ENCODE data around the gene CSNK2A1. TPM values are rescaled to one million over a fixed set of nuclear protein-coding genes. Genes with fewer than 3 reads are reported as not detected.

CSNK2A1 gene
- total and polyA plus RNA-seq, 11 donors, result 30.3 to 136 (median 119) TPM

DNA sequence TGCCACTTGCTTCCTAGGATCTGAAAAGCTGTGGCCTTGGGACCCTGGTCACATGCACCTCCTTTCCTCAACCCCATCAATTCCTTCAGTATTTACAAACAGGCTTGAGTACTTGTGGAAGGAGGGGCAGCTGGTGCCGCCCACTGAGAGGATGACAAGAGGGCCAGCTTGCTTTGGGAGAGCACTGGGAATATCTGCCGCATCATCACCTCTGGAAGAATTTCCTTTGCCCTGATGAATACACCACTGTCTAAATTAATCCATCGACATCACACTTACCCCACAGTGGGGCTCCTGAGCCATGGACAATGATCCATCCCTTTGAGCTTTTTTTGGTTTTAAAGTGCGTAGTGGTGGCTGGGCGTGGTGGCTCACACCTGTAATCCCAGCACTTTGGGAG lies 107.1 kb downstream of the CSNK2A1 start:
- Histone ChIP-seq H3K27me3 (no peaks in the 10 kb centered on the region), H3K36me3 (peaks cover 6 to 92% (median 81%) of the 10 kb centered on the region in 9 donors), H3K27ac (no peak overlapping the region), H3K4me1 (peaks cover 0 to 43% (median 14%) of the 10 kb centered on the region in 12 donors), H3K4me3 (no peak overlapping the region), H3K9me3 (no peaks in the 10 kb centered on the region)
- no peak for TF ChIP-seq POLR2A (IDR thresholded peaks at IDR 0.05)
- TF ChIP-seq, protein P1, sequence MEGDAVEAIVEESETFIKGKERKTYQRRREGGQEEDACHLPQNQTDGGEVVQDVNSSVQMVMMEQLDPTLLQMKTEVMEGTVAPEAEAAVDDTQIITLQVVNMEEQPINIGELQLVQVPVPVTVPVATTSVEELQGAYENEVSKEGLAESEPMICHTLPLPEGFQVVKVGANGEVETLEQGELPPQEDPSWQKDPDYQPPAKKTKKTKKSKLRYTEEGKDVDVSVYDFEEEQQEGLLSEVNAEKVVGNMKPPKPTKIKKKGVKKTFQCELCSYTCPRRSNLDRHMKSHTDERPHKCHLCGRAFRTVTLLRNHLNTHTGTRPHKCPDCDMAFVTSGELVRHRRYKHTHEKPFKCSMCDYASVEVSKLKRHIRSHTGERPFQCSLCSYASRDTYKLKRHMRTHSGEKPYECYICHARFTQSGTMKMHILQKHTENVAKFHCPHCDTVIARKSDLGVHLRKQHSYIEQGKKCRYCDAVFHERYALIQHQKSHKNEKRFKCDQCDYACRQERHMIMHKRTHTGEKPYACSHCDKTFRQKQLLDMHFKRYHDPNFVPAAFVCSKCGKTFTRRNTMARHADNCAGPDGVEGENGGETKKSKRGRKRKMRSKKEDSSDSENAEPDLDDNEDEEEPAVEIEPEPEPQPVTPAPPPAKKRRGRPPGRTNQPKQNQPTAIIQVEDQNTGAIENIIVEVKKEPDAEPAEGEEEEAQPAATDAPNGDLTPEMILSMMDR (IDR thresholded peaks at IDR 0.05), result no peak
- intact Hi-C loops (cut with DNase I), result no loop called here
- WGBS, 4 donors, result 91 to 98% (median 97%) methylated on average over 5 of the region's 5 CpGs
- no peak for DNase-seq
- ATAC-seq, result no peak

DNA sequence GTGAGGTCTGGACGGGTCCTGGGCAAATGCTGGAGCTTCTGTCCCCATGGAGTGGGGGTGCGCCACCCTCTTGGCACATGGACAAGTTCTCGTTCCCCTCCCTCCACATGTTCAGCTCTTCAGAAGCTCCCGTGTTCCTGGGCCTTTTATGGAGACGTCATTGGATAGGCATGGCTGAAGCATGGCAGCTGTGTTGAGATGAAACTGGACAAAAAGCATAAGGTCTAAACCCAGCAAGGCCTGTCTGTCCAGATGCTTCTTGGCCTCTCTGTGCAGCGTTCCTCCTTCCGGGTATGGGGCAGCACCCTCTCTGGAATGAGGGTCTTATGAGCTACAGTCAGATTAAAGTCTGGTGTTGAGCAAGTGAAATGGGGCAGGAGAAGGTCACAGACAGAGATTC lies 108.0 kb downstream of the CSNK2A1 start:
- intact Hi-C loops (cut with DNase I), result no loop called here
- H3K4me3 ChIP-seq, result no peak overlapping the region
- WGBS, 4 donors, result 77 to 78% (median 77%) methylated on average over 7 of the region's 7 CpGs
- no peaks in the 10 kb centered on the region for H3K27me3 ChIP-seq
- ATAC-seq (no peak), DNase-seq (no peak)
- TF ChIP-seq, protein P1 (IDR thresholded peaks at IDR 0.05), result no peak
- no peak for TF ChIP-seq POLR2A (IDR thresholded peaks at IDR 0.05)
- no peaks in the 10 kb centered on the region for H3K9me3 ChIP-seq
- H3K27ac ChIP-seq, result no peak overlapping the region
- H3K4me1 ChIP-seq, result peaks cover 0 to 43% (median 14%) of the 10 kb centered on the region in 12 donors
- peaks cover 6 to 92% (median 81%) of the 10 kb centered on the region in 9 donors for H3K36me3 ChIP-seq

DNA sequence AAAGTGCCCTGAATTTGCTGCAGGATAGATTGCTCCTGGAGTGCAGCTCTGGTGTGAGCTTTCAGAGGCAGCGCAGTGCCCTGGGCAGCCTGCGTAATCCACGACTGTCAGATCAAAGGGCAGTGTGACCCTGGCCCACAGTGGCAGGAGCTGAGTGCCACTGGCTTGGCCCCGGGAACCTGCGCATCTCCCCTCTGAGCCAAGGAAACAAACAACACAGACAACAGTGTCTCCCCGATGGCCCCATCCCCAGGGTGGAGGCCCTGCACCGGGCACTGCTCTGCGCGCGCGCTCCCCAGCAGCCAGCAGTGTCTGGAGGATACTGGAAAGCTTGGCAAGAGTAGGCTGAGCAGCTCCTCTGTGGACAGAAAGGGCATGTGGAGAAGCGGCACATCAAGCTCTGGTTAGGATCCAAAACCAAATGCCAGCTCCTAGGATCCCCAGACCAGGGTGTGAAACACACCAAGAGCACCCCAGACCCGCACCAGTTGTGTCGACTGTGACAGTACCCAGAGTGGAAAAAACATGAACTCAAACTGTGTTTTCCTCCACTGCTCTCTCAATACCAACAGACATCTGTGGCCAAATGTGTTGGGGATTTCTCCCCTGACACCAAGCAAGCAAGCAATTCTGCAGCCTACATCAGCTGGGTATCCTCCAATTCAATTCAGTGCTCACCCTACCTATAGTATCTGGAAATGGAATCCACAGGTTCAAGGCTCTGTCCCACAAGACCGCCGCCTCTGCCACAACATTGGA lies 108.8 kb downstream of the CSNK2A1 start:
- TF ChIP-seq POLR2A (IDR thresholded peaks at IDR 0.05), result no peak
- TF ChIP-seq, protein P1 (IDR thresholded peaks at IDR 0.05), result no peak
- H3K4me1 ChIP-seq, result peaks cover 0 to 39% (median 14%) of the 10 kb centered on the region in 12 donors
- H3K9me3 ChIP-seq, result no peaks in the 10 kb centered on the region
- 88 to 93% (median 90%) methylated on average over 13 to 16 of the region's 16 CpGs for WGBS, 4 donors
- no peak for DNase-seq
- no peaks in the 10 kb centered on the region for H3K27me3 ChIP-seq
- H3K36me3 ChIP-seq, result peaks cover 6 to 92% (median 81%) of the 10 kb centered on the region in 9 donors
- H3K4me3 ChIP-seq, result no peak overlapping the region
- intact Hi-C loops (cut with DNase I), result loop anchor here in 2 of 10 donors (5.0 kb wide), 2 partner anchors 42 to 83 kb away; no protein-coding TSS in a partner anchor
- no peak overlapping the region for H3K27ac ChIP-seq
- ATAC-seq, result no peak

DNA sequence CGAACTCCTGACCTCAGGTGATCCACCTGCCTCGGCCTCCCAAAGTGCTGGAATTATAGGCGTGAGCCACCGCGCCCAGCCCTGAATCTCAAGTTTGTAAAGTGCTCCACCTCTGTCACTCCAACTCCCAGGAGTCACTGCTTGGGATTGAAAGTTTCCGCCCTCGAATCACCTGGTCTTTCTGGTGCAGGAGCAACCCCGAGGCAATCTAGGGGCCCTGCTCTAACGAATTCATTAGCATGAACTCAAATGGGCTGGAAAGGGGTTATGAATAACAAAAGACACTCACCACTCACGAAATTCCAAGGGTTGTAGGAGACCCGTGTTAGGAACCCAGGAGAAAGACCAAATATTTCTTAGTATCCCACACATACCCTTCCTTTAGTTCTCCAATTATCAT lies 109.4 kb downstream of the CSNK2A1 start:
- 82 to 85% (median 84%) methylated on average over 8 to 11 of the region's 11 CpGs for WGBS, 4 donors
- Histone ChIP-seq H3K9me3 (no peaks in the 10 kb centered on the region), H3K27me3 (no peaks in the 10 kb centered on the region), H3K27ac (no peak overlapping the region), H3K36me3 (peaks cover 6 to 92% (median 81%) of the 10 kb centered on the region in 9 donors), H3K4me3 (no peak overlapping the region), H3K4me1 (peaks cover 0 to 33% (median 13%) of the 10 kb centered on the region in 12 donors)
- intact Hi-C loops (cut with DNase I), result loop anchor here in 2 of 10 donors (5.0 kb wide), 2 partner anchors 43 to 82 kb away; no protein-coding TSS in a partner anchor
- ATAC-seq (no peak), DNase-seq (no peak)
- no peak for TF ChIP-seq POLR2A (IDR thresholded peaks at IDR 0.05)
- TF ChIP-seq, protein P1 (IDR thresholded peaks at IDR 0.05), result no peak
